ENCODE measurements around the gene EPAS1. TPM values are rescaled to one million over a fixed set of nuclear protein-coding genes. Genes with fewer than 3 reads are reported as not detected.

EPAS1 gene
- total and polyA plus RNA-seq, 2 of the 13 experiments (the other 11 are each of a cell fraction or from before 2014, with no cell fraction given): 47.1 to 182 TPM

DNA sequence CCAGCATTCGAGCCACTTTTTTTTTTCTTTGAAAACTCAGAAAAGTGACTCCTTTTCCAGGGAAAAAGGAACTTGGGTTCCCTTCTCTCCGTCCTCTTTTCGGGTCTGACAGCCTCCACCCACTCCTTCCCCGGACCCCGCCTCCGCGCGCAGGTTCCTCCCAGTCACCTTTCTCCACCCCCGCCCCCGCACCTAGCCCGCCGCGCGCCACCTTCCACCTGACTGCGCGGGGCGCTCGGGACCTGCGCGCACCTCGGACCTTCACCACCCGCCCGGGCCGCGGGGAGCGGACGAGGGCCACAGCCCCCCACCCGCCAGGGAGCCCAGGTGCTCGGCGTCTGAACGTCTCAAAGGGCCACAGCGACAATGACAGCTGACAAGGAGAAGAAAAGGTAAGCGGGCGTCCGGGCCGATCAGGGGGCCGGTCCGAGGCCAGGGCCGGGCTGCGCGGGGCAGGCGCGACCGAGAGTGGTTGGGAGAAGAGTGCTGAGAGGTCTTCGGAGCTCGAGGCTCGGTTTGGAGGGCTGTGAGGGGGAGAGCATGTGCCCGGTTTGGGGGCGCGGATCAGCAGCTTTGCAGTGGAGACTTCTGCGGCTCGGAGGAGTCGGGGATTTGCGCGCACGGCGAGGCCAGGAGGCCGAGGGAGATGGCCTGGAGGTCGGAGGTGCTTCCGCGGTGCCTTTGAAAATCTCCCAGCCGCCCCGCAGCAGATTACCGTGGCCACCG, 502 bp downstream of the EPAS1 start (continued):
- no peak for TF ChIP-seq TBX3 (IDR thresholded peaks at IDR 0.05; ENCODE audit: borderline replicate concordance)
- TF ChIP-seq POLR2AphosphoS5 (IDR thresholded peaks at IDR 0.05; ENCODE audit: low read depth, low read length): peak; percentile 66
- TF ChIP-seq PRPF4 (IDR thresholded peaks at IDR 0.05; ENCODE audit: low read depth, low read length, poor library complexity, severe bottlenecking): no peak
- TF ChIP-seq ZNF678 (CRISPR knock-in tag; IDR thresholded peaks at IDR 0.05): peak; percentile 36; the same call in 1 of the 2 replicates
- no peak for TF ChIP-seq RARG (CRISPR knock-in tag; IDR thresholded peaks at IDR 0.05; ENCODE audit: low read depth)
- peak; percentile 29 for TF ChIP-seq CBX1 (IDR thresholded peaks at IDR 0.05; ENCODE audit: low read depth)
- peak; percentile 41; the same call in 1 of the 2 replicates for TF ChIP-seq ZNF263 (CRISPR knock-in tag; IDR thresholded peaks at IDR 0.05)
- TF ChIP-seq, protein P1, sequence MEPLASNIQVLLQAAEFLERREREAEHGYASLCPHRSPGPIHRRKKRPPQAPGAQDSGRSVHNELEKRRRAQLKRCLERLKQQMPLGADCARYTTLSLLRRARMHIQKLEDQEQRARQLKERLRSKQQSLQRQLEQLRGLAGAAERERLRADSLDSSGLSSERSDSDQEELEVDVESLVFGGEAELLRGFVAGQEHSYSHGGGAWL (CRISPR knock-in tag; IDR thresholded peaks at IDR 0.05): peak; percentile 74; the same call in 1 of the 2 replicates
- no peak for TF ChIP-seq FOXK2 (IDR thresholded peaks at IDR 0.05)
- no peak for TF ChIP-seq KDM1A (CRISPR knock-in tag; IDR thresholded peaks at IDR 0.05)
- TF ChIP-seq MEF2D (CRISPR knock-in tag; IDR thresholded peaks at IDR 0.05): 0 out of 2 replicates have a peak, but pooled peaks have one; percentile 12
- no peak for TF ChIP-seq RFXANK (CRISPR knock-in tag; IDR thresholded peaks at IDR 0.05)
- TF ChIP-seq ZMYM2 (CRISPR knock-in tag; IDR thresholded peaks at IDR 0.05): no peak
- 0 out of 2 replicates have a peak, but pooled peaks have one; percentile 68 for TF ChIP-seq ZNF713 (CRISPR knock-in tag; IDR thresholded peaks at IDR 0.05)
- TF ChIP-seq, protein P2, sequence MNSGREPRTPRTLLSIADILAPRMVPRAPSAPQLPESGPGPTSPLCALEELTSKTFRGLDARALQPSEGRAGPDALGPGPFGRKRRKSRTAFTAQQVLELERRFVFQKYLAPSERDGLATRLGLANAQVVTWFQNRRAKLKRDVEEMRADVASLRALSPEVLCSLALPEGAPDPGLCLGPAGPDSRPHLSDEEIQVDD (CRISPR knock-in tag; IDR thresholded peaks at IDR 0.05; ENCODE audit: borderline replicate concordance): no peak; the same call in 1 of the 2 replicates
- peak; percentile 77 for TF ChIP-seq ASH2L (IDR thresholded peaks at IDR 0.05; ENCODE audit: insufficient read length, low read depth, low read length)
- no peak for TF ChIP-seq ZNF782 (CRISPR knock-in tag; IDR thresholded peaks at IDR 0.05; ENCODE audit: borderline replicate concordance)
- TF ChIP-seq ZFP36L1 (CRISPR knock-in tag; IDR thresholded peaks at IDR 0.05): peak; percentile 76
- 0 out of 2 replicates have a peak, but pooled peaks have one; percentile 27 for TF ChIP-seq ZNF12 (CRISPR knock-in tag; IDR thresholded peaks at IDR 0.05)
- TF ChIP-seq SPEN (CRISPR knock-in tag; IDR thresholded peaks at IDR 0.05; ENCODE audit: low read depth): peak; percentile 79
- TF ChIP-seq, protein P3, sequence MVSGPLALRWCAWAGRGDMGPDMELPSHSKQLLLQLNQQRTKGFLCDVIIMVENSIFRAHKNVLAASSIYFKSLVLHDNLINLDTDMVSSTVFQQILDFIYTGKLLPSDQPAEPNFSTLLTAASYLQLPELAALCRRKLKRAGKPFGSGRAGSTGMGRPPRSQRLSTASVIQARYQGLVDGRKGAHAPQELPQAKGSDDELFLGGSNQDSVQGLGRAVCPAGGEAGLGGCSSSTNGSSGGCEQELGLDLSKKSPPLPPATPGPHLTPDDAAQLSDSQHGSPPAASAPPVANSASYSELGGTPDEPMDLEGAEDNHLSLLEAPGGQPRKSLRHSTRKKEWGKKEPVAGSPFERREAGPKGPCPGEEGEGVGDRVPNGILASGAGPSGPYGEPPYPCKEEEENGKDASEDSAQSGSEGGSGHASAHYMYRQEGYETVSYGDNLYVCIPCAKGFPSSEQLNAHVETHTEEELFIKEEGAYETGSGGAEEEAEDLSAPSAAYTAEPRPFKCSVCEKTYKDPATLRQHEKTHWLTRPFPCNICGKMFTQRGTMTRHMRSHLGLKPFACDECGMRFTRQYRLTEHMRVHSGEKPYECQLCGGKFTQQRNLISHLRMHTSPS (CRISPR knock-in tag; IDR thresholded peaks at IDR 0.05; ENCODE audit: low read depth): peak; percentile 43; the same call in 1 of the 2 replicates
- TF ChIP-seq, protein P4, sequence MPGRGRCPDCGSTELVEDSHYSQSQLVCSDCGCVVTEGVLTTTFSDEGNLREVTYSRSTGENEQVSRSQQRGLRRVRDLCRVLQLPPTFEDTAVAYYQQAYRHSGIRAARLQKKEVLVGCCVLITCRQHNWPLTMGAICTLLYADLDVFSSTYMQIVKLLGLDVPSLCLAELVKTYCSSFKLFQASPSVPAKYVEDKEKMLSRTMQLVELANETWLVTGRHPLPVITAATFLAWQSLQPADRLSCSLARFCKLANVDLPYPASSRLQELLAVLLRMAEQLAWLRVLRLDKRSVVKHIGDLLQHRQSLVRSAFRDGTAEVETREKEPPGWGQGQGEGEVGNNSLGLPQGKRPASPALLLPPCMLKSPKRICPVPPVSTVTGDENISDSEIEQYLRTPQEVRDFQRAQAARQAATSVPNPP (CRISPR knock-in tag; IDR thresholded peaks at IDR 0.05): no peak
- TF ChIP-seq EED (CRISPR knock-in tag; IDR thresholded peaks at IDR 0.05): no peak
- TF ChIP-seq POLR2G (IDR thresholded peaks at IDR 0.05; ENCODE audit: low read depth, low read length): peak; percentile 85
- TF ChIP-seq PHF20 (CRISPR knock-in tag; IDR thresholded peaks at IDR 0.05): 0 out of 2 replicates have a peak, but pooled peaks have one; percentile 15
